Measurements from ENCODE around the gene SNCA.

DNA sequence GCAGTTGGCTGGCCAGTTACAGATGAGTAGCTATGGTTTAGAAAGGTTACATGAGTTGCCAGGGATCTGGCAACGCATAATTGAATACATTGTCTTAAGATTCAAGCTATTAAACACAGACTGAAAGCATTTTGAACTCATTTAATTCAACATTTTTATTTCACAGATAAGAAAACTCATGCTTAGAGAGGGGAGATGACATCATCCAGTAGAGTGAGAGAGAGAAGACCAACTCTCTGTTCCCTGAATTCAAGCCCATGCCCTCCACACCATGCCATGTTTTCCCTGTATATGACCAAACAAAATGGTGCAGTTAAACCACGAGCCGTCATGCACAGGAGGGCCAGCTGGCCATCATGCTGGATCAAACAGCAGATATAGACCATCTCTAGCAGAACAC is 22.6 kb downstream of the SNCA start:
- TF ChIP-seq, protein P1, sequence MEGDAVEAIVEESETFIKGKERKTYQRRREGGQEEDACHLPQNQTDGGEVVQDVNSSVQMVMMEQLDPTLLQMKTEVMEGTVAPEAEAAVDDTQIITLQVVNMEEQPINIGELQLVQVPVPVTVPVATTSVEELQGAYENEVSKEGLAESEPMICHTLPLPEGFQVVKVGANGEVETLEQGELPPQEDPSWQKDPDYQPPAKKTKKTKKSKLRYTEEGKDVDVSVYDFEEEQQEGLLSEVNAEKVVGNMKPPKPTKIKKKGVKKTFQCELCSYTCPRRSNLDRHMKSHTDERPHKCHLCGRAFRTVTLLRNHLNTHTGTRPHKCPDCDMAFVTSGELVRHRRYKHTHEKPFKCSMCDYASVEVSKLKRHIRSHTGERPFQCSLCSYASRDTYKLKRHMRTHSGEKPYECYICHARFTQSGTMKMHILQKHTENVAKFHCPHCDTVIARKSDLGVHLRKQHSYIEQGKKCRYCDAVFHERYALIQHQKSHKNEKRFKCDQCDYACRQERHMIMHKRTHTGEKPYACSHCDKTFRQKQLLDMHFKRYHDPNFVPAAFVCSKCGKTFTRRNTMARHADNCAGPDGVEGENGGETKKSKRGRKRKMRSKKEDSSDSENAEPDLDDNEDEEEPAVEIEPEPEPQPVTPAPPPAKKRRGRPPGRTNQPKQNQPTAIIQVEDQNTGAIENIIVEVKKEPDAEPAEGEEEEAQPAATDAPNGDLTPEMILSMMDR (IDR thresholded peaks at IDR 0.05): no peak
- TF ChIP-seq POLR2A (IDR thresholded peaks at IDR 0.05): no peak
